B cell (primary cell): Measurements from ENCODE around the gene FGFR3. TPM values are rescaled to one million over a fixed set of nuclear protein-coding genes. Genes with fewer than 3 reads are reported as not detected.

Experiments used
- ATAC-seq: fragments of 200-7000 bp; cut with Tn5 transposase; one replicate; pipeline ENCODE4 v1.10.0; 2021; ENCODE audit warnings: low read depth, mild to moderate bottlenecking, moderate number of reproducible peaks, moderate library complexity
- CTCF ChIA-PET: fragments of 350-600 bp; sonication (Branson Sonifier 250); formaldehyde crosslinking; loops from one replicate; lab custom pipeline; 2021; ENCODE audit warnings: antibody characterized with exemption, inconsistent platforms; lab: Charles Lee
- POLR2A ChIA-PET: fragments of 350-600 bp; sonication (Branson Sonifier 250); formaldehyde crosslinking; loops from one replicate; lab custom pipeline; 2021; ENCODE audit warnings: antibody characterized with exemption; lab: Charles Lee
- DNase-seq: peaks from one replicate; pipeline ENCODE4 v3.0.0; 2013
- H2AFZ ChIP-seq: 2 replicates; pipeline ENCODE4 v1.6.1; 2012; ENCODE audit warnings: mild to moderate bottlenecking, low read depth, low read length; ENCODE audit not compliant: insufficient read depth, poor library complexity, severe bottlenecking
- H3K27ac ChIP-seq, 2 donors: 1 replicate in 1 of 2; 2 replicates in 1 of 2; pipeline ENCODE4 v1.5.1; 2012 to 2013; ENCODE audit warnings: low read length in 2 of 2, mild to moderate bottlenecking in 2 of 2, moderate library complexity in 1 of 2
- H3K27me3 ChIP-seq, 4 experiments: fragments of 200-600 bp in 1 of 4; sonication (generic) in 1 of 4; replicated peaks in 1 of 4; 1 replicate in 2 of 4; 2 replicates in 2 of 4; pipeline versions ENCODE4 v1.6.1 to v1.7.0; 2013 to 2016; ENCODE audit warnings: low read length in 3 of 4, mild to moderate bottlenecking in 2 of 4, mixed read lengths in 1 of 4, moderate library complexity in 1 of 4; ENCODE audit not compliant: insufficient read depth in 4 of 4, control insufficient read depth in 3 of 4; ENCODE audit errors: control extremely low read depth in 1 of 4
- H3K36me3 ChIP-seq, 2 experiments: replicated peaks in 1 of 2; 1 replicate in 1 of 2; 2 replicates in 1 of 2; pipeline versions ENCODE4 v1.6.1 to v1.7.1; 2013; ENCODE audit warnings: low read length in 1 of 2; ENCODE audit not compliant: insufficient read depth in 2 of 2, control insufficient read depth in 1 of 2; ENCODE audit errors: control extremely low read depth in 1 of 2, extremely low read depth in 1 of 2
- H3K4me1 ChIP-seq, 2 donors: fragments of 200-600 bp in 1 of 2; sonication (generic) in 1 of 2; 1 replicate in 1 of 2; 2 replicates in 1 of 2; pipeline versions ENCODE4 v1.5.1 to v1.6.1; 2013 to 2017; ENCODE audit warnings: low read length in 2 of 2; ENCODE audit not compliant: control insufficient read depth in 2 of 2, insufficient read depth in 2 of 2
- H3K4me2 ChIP-seq: replicated peaks from 2 replicates; pipeline ENCODE3; 2012; ENCODE audit warnings: mild to moderate bottlenecking, low read depth, low read length; ENCODE audit not compliant: poor library complexity, severe bottlenecking
- H3K4me3 ChIP-seq, 5 experiments: fragments of 200-600 bp in 1 of 5; sonication (generic) in 1 of 5; 1 replicate in 3 of 5; 2 replicates in 2 of 5; pipeline versions ENCODE4 v1.5.1 to v1.7.0; 2011 to 2016; ENCODE audit warnings: low read length in 4 of 5, mild to moderate bottlenecking in 4 of 5, low read depth in 2 of 5, control low read depth in 1 of 5, moderate library complexity in 1 of 5; ENCODE audit not compliant: insufficient read depth in 1 of 5; ENCODE audit errors: control extremely low read depth in 1 of 5, extremely low read depth in 1 of 5
- H3K79me2 ChIP-seq: fragments of 200-600 bp; sonication (generic); one replicate; pipeline ENCODE4 v1.6.0; 2016; ENCODE audit warnings: low read length; ENCODE audit not compliant: control insufficient read depth, insufficient read depth
- H3K9ac ChIP-seq: fragments of 200-600 bp; sonication (generic); 2 replicates; pipeline ENCODE4 v1.6.1; 2017; ENCODE audit warnings: mild to moderate bottlenecking, low read length, moderate library complexity
- H3K9me3 ChIP-seq, 3 donors: one replicate each; pipeline versions ENCODE4 v1.6.1 to v1.7.1; 2013; ENCODE audit warnings: low read length in 2 of 3; ENCODE audit not compliant: control insufficient read depth in 2 of 3, insufficient read depth in 1 of 3; ENCODE audit errors: control extremely low read depth in 1 of 3
- H4K20me1 ChIP-seq: 2 replicates; pipeline ENCODE4 v1.6.0; 2012; ENCODE audit warnings: mild to moderate bottlenecking, low read length; ENCODE audit not compliant: insufficient read depth, control insufficient read depth, poor library complexity, severe bottlenecking
- H3K27ac Mint-ChIP-seq: one replicate; pipeline ENCODE4 v1.8.0; 2021; ENCODE audit warnings: mixed read lengths
- H3K27me3 Mint-ChIP-seq: one replicate; pipeline ENCODE4 v1.8.0; 2021; ENCODE audit warnings: mixed read lengths
- H3K4me1 Mint-ChIP-seq: one replicate; pipeline ENCODE4 v1.8.0; 2021; ENCODE audit warnings: mixed read lengths
- H3K4me3 Mint-ChIP-seq: one replicate; pipeline ENCODE4 v1.8.0; 2021; ENCODE audit warnings: mixed read lengths
- H3K9me3 Mint-ChIP-seq: one replicate; pipeline ENCODE4 v1.8.0; 2022; ENCODE audit warnings: mixed read lengths; ENCODE audit not compliant: insufficient read depth
- CTCF ChIP-seq: fragments of 200-600 bp; IDR thresholded peaks from one replicate; pipeline ENCODE4 v1.8.0; 2022; ENCODE audit warnings: antibody characterized with exemption, mild to moderate bottlenecking
- EZH2 ChIP-seq: IDR thresholded peaks from 2 replicates; pipeline ENCODE4 v1.6.1; 2012; ENCODE audit warnings: borderline replicate concordance, low read depth, mild to moderate bottlenecking, moderate library complexity, low read length; ENCODE audit not compliant: insufficient read depth, poor library complexity, severe bottlenecking
- WGBS: methylation state at CpG from one replicate; pipeline ENCODE4 v1.1.5; 2013; ENCODE audit warnings: missing lambda C conversion rate; ENCODE audit not compliant: insufficient coverage; 5-methylcytosine and 5-hydroxymethylcytosine counted together
- intact Hi-C: fragments of 100-400 bp; cut with micrococcal nuclease; formaldehyde crosslinking; loops from one replicate; pipeline ENCODE4 v1.10.0; 2022
- polyA plus RNA-seq: library from polyadenylated mRNA; depleted of rRNA; stranded (reverse); fragments of >200 nt; gene quantifications from 2 replicates; pipeline ENCODE4 v1.2.3, GENCODE V29; 2012
- total RNA-seq, 2 donors: library from RNA; stranded (reverse); fragments of 120-200 nt in 1 of 2; gene quantifications; 1 replicate in 1 of 2; 2 replicates in 1 of 2; pipeline versions ENCODE4 v1.2.3 to v1.2.4, GENCODE V29; 2013 to 2022

The FGFR3 gene
- total and polyA plus RNA-seq, 2 donors (not counting 1 experiment from before 2014, with no cell fraction given): not detected

DNA sequence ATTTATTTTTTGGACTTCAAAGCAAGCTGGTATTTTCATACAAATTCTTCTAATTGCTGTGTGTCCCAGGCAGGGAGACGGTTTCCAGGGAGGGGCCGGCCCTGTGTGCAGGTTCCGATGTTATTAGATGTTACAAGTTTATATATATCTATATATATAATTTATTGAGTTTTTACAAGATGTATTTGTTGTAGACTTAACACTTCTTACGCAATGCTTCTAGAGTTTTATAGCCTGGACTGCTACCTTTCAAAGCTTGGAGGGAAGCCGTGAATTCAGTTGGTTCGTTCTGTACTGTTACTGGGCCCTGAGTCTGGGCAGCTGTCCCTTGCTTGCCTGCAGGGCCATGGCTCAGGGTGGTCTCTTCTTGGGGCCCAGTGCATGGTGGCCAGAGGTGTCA is 15.3 kb downstream of the FGFR3 start:
- Histone ChIP-seq H3K9me3 (no peaks in the 10 kb centered on the region), H3K4me2 (no peak overlapping the region), H4K20me1 (peaks cover 9% of the 10 kb centered on the region), H2AFZ (no peak overlapping the region), H3K4me3 (no peak overlapping the region), H3K27ac (no peak overlapping the region), H3K4me1 (no peaks in the 10 kb centered on the region), H3K27me3 (no peaks in the 10 kb centered on the region), H3K9ac (no peak overlapping the region), H3K79me2 (no peaks in the 10 kb centered on the region), H3K36me3 (no peaks in the 10 kb centered on the region)
- Mint-ChIP-seq H3K9me3 (no peaks in the 10 kb centered on the region), H3K4me3 (no peak overlapping the region), H3K27me3 (no peaks in the 10 kb centered on the region), H3K4me1 (no peaks in the 10 kb centered on the region), H3K27ac (no peak overlapping the region)
- intact Hi-C loops: no loop called here
- ATAC-seq (no peak), DNase-seq (no peak)
- TF ChIP-seq EZH2 (no peak), CTCF (no peak)
- WGBS: 92% methylated on average over 3 of the region's 6 CpGs
- ChIA-PET POLR2A (no interaction called here), CTCF (interaction anchor here (0.9 to 6.0 kb wide), 5 partner anchors 56 to 115 kb away, joined by 4 to 73 read pairs (median 19); no protein-coding TSS in a partner anchor)

DNA sequence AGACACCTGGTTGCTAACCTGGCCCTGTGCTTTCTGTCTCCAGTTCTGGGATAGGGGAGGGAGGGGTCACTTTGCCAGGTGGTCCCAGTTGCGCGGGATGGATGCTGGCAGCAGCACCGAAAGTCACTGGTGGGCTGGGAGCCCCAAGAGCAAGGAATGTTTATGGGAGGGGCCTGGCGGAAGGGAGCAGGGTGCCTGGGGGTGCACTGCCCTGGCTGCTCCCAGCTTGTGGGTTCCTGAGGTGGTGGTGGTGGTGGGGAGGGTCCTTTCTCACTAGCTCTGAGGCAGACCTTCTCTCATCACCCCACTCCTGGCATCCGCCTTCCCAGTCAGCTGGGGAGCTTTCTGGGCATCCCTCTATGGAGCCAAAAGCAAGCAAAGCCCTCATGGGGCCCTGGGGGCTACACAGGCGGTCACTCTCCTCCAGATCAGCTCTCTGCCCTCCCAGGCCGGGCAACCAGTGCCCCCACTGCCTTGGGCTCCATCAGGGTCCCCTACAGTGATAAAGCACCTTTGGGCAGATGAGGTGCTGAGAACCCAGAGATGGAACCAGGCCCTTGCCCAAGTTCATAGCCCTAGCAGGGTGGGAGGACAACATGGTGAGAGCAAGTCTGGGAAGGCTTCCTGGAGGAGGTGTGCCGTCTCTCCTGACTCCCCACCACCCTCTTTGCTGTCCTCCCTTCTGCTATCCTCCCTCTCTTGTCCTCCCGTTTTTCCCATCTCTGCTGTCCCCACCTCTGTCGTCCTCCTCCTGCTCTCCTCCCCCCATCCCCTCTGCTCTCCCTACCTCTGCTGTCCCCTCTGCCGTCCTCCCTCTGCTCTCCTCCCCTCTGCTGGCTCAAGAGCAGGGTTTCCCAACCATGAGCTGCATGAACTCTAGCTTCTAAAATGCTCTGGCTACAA is 16.0 kb downstream of the FGFR3 start:
- H4K20me1 ChIP-seq: peaks cover 9% of the 10 kb centered on the region
- ChIA-PET POLR2A (no interaction called here), CTCF (interaction anchor here (0.9 to 6.0 kb wide), 6 partner anchors 18 to 116 kb away, joined by 4 to 73 read pairs (median 12); no protein-coding TSS in a partner anchor)
- intact Hi-C loops: no loop called here
- no peak overlapping the region for H3K9ac ChIP-seq
- no peaks in the 10 kb centered on the region for H3K9me3 Mint-ChIP-seq
- H3K4me1 Mint-ChIP-seq: no peaks in the 10 kb centered on the region
- peaks cover 0 to 3% of the 10 kb centered on the region in 2 experiments for H3K36me3 ChIP-seq
- no peak overlapping the region for H3K4me3 ChIP-seq
- TF ChIP-seq EZH2 (no peak), CTCF (no peak)
- ATAC-seq (no peak), DNase-seq (no peak)
- no peaks in the 10 kb centered on the region for H3K4me1 ChIP-seq
- no peaks in the 10 kb centered on the region for H3K79me2 ChIP-seq
- no peak overlapping the region for H3K4me2 ChIP-seq
- H3K9me3 ChIP-seq: no peaks in the 10 kb centered on the region
- no peaks in the 10 kb centered on the region for H3K27me3 Mint-ChIP-seq
- H2AFZ ChIP-seq: no peak overlapping the region
- H3K4me3 Mint-ChIP-seq: no peak overlapping the region
- H3K27ac Mint-ChIP-seq: no peak overlapping the region
- H3K27ac ChIP-seq: no peak overlapping the region
- WGBS: 94% methylated on average over 9 of the region's 11 CpGs
- no peaks in the 10 kb centered on the region for H3K27me3 ChIP-seq
